ENCODE results near the gene RMND5A.
"Not testable (repeated sequence)": the region's sequence is repeated elsewhere in the genome, so short reads cannot be mapped to it uniquely, and the experiment has no call there.

RMND5A gene

GRCh38 chr2:86739485-86739884 is 19.4 kb downstream of the RMND5A start:
- not testable (repeated sequence) for H3K4me3 ChIP-seq (ENCODE audit: low read depth, low read length)

- H3K4me3 ChIP-seq (ENCODE audit: low read depth, low read length): not testable (repeated sequence)
Measured at GRCh38 chr2:86739889-86740288, 19.8 kb downstream of the RMND5A start.

- not testable (repeated sequence) for H3K4me3 ChIP-seq (ENCODE audit: low read depth, low read length)
Measured at GRCh38 chr2:86741889-86742498, 21.9 kb downstream of the RMND5A start.

- TF ChIP-seq CTCF (IDR thresholded peaks at IDR 0.05; ENCODE audit: low read depth, low read length): no peak
- no peak overlapping the region for H3K4me3 ChIP-seq (ENCODE audit: low read depth, low read length)
Measured at GRCh38 chr2:86744152-86744551, 24.1 kb downstream of the RMND5A start.

- H3K4me3 ChIP-seq (ENCODE audit: low read depth, low read length): no peak overlapping the region
- TF ChIP-seq CTCF (IDR thresholded peaks at IDR 0.05; ENCODE audit: low read depth, low read length): no peak
Measured at GRCh38 chr2:86746939-86747338, 26.8 kb downstream of the RMND5A start.

GRCh38 chr2:86747711-86748639 is 27.9 kb downstream of the RMND5A start:
- no peak for TF ChIP-seq CTCF (IDR thresholded peaks at IDR 0.05; ENCODE audit: low read depth, low read length)
- no peak overlapping the region for H3K4me3 ChIP-seq (ENCODE audit: low read depth, low read length)

GRCh38 chr2:86750240-86750839 is 30.2 kb downstream of the RMND5A start:
- TF ChIP-seq CTCF (IDR thresholded peaks at IDR 0.05; ENCODE audit: low read depth, low read length): no peak
- no peak overlapping the region for H3K4me3 ChIP-seq (ENCODE audit: low read depth, low read length)

- TF ChIP-seq CTCF (IDR thresholded peaks at IDR 0.05; ENCODE audit: low read depth, low read length): no peak
Measured at GRCh38 chr2:86751778-86752177, 31.7 kb downstream of the RMND5A start.

More at GRCh38 chr2:86751778-86752177, 31.7 kb downstream of the RMND5A start:
- H3K4me3 ChIP-seq (ENCODE audit: low read depth, low read length): no peak overlapping the region

Measured in WI38 (cell line).